HEK293 (cell line): ENCODE data around the gene POMP.

ENCODE experiments used
- CTCF ChIP-seq: fragments of 450-650 bp; formaldehyde crosslinking; IDR thresholded peaks from 2 replicates; pipeline ENCODE4 v1.5.1; 2016; ENCODE audit warnings: missing biosample characterization, missing genetic modification characterization
- ELK4 ChIP-seq: IDR thresholded peaks from 2 replicates; pipeline ENCODE4 v1.6.1; 2011; ENCODE audit warnings: mild to moderate bottlenecking, low read depth, low read length, borderline replicate concordance
- KLF10 ChIP-seq: fragments of 450-650 bp; IDR thresholded peaks from 2 replicates; pipeline ENCODE4 v1.5.1; 2018; ENCODE audit warnings: missing biosample characterization, mild to moderate bottlenecking, missing genetic modification characterization
- MYNN ChIP-seq: fragments of 450-650 bp; formaldehyde crosslinking; IDR thresholded peaks from 2 replicates; pipeline ENCODE4 v1.5.1; 2016; ENCODE audit warnings: missing biosample characterization, missing genetic modification characterization, borderline replicate concordance
- YY1 ChIP-seq: fragments of 450-650 bp; formaldehyde crosslinking; IDR thresholded peaks from 2 replicates; pipeline ENCODE4 v1.5.1; 2018; ENCODE audit warnings: missing biosample characterization, missing genetic modification characterization
- ZBTB7A ChIP-seq: fragments of 450-650 bp; formaldehyde crosslinking; IDR thresholded peaks from 2 replicates; pipeline ENCODE4 v1.5.1; 2016; ENCODE audit warnings: low read depth, missing biosample characterization, missing genetic modification characterization
- ZNF112 ChIP-seq: fragments of 450-650 bp; formaldehyde crosslinking; IDR thresholded peaks from 2 replicates; pipeline ENCODE4 v1.5.0; 2017; ENCODE audit warnings: missing biosample characterization, missing genetic modification characterization
- ZNF114 ChIP-seq: fragments of 450-650 bp; formaldehyde crosslinking; IDR thresholded peaks from 2 replicates; pipeline ENCODE4 v1.5.0; 2017; ENCODE audit warnings: missing biosample characterization, missing genetic modification characterization
- ZNF404 ChIP-seq: fragments of 450-650 bp; formaldehyde crosslinking; IDR thresholded peaks from 2 replicates; pipeline ENCODE4 v1.5.1; 2017; ENCODE audit warnings: missing biosample characterization, missing genetic modification characterization
- ZNF449 ChIP-seq: fragments of 450-650 bp; formaldehyde crosslinking; IDR thresholded peaks from 2 replicates; pipeline ENCODE4 v1.5.1; 2017; ENCODE audit warnings: missing biosample characterization, mild to moderate bottlenecking, missing genetic modification characterization, moderate library complexity
- ZNF529 ChIP-seq: fragments of 450-650 bp; formaldehyde crosslinking; IDR thresholded peaks from 2 replicates; pipeline ENCODE4 v1.5.1; 2017; ENCODE audit warnings: missing genetic modification characterization, missing biosample characterization; ENCODE audit not compliant: insufficient replicate concordance
- ZNF776 ChIP-seq: fragments of 450-650 bp; formaldehyde crosslinking; IDR thresholded peaks from 2 replicates; pipeline ENCODE4 v1.5.0; 2017; ENCODE audit warnings: missing biosample characterization, missing genetic modification characterization, borderline replicate concordance
- ZNF830 ChIP-seq: fragments of 450-650 bp; IDR thresholded peaks from 2 replicates; pipeline ENCODE4 v1.5.0; 2018; ENCODE audit warnings: missing biosample characterization, missing genetic modification characterization, low read depth, mild to moderate bottlenecking, moderate library complexity
- ZXDB ChIP-seq: fragments of 450-650 bp; formaldehyde crosslinking; IDR thresholded peaks from 2 replicates; pipeline ENCODE4 v1.5.1; 2016; ENCODE audit warnings: missing biosample characterization, missing genetic modification characterization

- no peak for TF ChIP-seq ZXDB (tag by site-specific recombination)
- no peak for TF ChIP-seq MYNN
- TF ChIP-seq ZNF114 = no peak
- TF ChIP-seq ZBTB7A = no peak
- no peak for TF ChIP-seq KLF10
- TF ChIP-seq ZNF449 (tag by site-specific recombination) = no peak
- TF ChIP-seq YY1 = no peak
- no peak for TF ChIP-seq CTCF (tag by site-specific recombination)
- no peak for TF ChIP-seq ZNF404
- TF ChIP-seq ZNF776 (tag by site-specific recombination) = no peak
- no peak for TF ChIP-seq ELK4
- TF ChIP-seq ZNF112 = no peak
- TF ChIP-seq ZNF529 (tag by site-specific recombination) = no peak
- TF ChIP-seq ZNF830 (tag by site-specific recombination) = no peak
Measured at GRCh38 chr13:28658539-28658795, 463 bp upstream of the POMP start.
